Measurements from ENCODE around the gene C17orf67.

C17orf67 gene

DNA sequence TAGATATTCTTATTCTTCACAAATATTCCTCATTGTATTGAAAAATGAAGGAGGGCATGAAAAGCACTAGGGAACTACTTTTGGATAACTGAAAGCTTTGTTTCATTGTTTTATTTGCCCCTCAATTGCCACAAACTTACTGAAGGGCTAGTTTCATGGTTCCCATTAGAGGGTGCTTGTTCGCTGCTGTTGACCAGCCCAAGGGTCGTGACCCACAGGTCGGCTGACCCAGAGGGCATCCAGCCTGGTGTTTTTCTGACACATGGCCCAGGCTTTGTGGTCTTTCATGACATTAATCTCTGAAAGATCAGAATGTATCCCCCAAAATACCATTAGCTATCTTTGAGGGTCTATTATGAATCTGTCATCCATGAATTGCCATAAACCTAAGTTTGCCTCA is 30.3 kb upstream of the C17orf67 start:
- no peak overlapping the region for H3K4me3 ChIP-seq (ENCODE audit: low read depth, low read length)
- peaks cover 11% of the 10 kb centered on the region for H3K36me3 ChIP-seq (ENCODE audit: control insufficient read depth, insufficient read depth, low read length)
- peaks cover 8% of the 10 kb centered on the region; the same call in 1 of the 2 replicates for H3K4me1 ChIP-seq (ENCODE audit: control insufficient read depth, insufficient read depth, low read length)
- H3K27me3 ChIP-seq (ENCODE audit: control insufficient read depth, insufficient read depth, low read length), result no peaks in the 10 kb centered on the region
- no peak overlapping the region for H3K9ac ChIP-seq (ENCODE audit: low read depth, low read length)
- no peaks in the 10 kb centered on the region for H3K9me3 ChIP-seq (ENCODE audit: control insufficient read depth, insufficient read depth, low read length)
- no peak overlapping the region for H3K27ac ChIP-seq (ENCODE audit: low read depth, low read length)

DNA sequence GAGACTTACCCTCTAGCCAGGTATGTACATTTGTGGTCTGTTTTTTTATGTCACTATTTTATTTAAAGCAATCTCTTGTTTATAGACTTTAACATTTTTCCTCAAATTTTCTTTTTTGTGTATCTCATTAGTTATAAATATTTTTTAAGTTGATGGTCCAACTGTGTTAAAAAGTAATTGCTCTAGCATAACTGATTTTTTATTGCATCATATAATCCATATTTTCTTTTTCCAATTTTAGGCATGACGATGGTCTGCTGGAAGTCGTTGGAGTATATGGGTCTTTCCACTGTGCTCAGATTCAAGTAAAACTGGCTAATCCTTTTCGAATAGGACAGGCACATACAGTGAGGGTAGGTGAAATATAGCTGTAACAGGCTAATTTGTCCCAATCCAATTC is 28.2 kb upstream of the C17orf67 start:
- Histone ChIP-seq H3K27ac (ENCODE audit: low read depth, low read length) (no peak overlapping the region), H3K36me3 (ENCODE audit: control insufficient read depth, insufficient read depth, low read length) (peaks cover 18% of the 10 kb centered on the region), H3K9ac (ENCODE audit: low read depth, low read length) (no peak overlapping the region), H3K9me3 (ENCODE audit: control insufficient read depth, insufficient read depth, low read length) (no peaks in the 10 kb centered on the region), H3K4me1 (ENCODE audit: control insufficient read depth, insufficient read depth, low read length) (peaks cover 8% of the 10 kb centered on the region; the same call in 1 of the 2 replicates), H3K4me3 (ENCODE audit: low read depth, low read length) (no peak overlapping the region), H3K27me3 (ENCODE audit: control insufficient read depth, insufficient read depth, low read length) (no peaks in the 10 kb centered on the region)

DNA sequence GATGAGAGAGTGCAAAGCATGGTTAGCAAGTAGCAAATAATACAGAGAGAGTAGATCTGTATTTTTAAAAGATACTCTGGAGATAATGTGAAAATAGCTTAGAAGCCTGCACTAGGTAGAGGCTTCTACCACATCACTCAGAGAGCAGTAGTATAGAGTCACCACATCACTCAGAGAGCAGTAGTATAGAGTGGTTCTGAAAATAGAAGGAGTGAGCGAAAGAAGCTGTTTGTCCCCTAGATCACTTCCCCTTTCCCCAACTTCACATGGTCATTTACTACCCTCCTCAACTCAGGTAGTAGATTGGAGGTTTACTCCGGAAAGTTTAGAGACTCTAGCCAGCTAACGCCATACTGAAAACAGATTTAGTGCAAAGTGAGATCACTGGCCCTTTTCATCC is 17.3 kb upstream of the C17orf67 start:
- Histone ChIP-seq H3K4me1 (ENCODE audit: control insufficient read depth, insufficient read depth, low read length) (no peaks in the 10 kb centered on the region), H3K9me3 (ENCODE audit: control insufficient read depth, insufficient read depth, low read length) (no peaks in the 10 kb centered on the region), H3K4me3 (ENCODE audit: low read depth, low read length) (no peak overlapping the region), H3K36me3 (ENCODE audit: control insufficient read depth, insufficient read depth, low read length) (peaks cover 9% of the 10 kb centered on the region; the same call in 1 of the 2 replicates), H3K27me3 (ENCODE audit: control insufficient read depth, insufficient read depth, low read length) (no peaks in the 10 kb centered on the region), H3K27ac (ENCODE audit: low read depth, low read length) (no peak overlapping the region), H3K9ac (ENCODE audit: low read depth, low read length) (no peak overlapping the region)

DNA sequence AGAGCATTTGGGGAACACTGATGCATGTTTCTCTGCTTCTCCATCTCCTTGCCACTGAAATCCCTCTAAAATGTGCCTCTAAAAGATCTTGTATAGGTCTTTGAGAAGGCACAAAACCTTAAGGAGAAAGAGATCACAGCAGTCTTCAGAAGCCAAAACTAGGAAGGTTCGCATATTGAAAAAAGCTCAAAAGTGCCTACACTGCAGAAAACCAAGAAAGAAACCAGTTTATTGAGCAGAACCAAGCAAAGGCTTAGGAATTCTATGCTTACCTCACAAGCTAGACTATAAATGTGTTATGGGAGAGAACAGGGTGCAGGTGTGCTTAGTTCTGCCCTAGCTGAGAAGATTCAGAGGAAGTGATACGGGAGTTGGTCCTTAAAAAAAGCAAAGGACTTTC is 16.9 kb upstream of the C17orf67 start:
- H3K9ac ChIP-seq (ENCODE audit: low read depth, low read length), result no peak overlapping the region
- no peak overlapping the region for H3K27ac ChIP-seq (ENCODE audit: low read depth, low read length)
- H3K9me3 ChIP-seq (ENCODE audit: control insufficient read depth, insufficient read depth, low read length), result no peaks in the 10 kb centered on the region
- H3K4me3 ChIP-seq (ENCODE audit: low read depth, low read length), result no peak overlapping the region
- no peaks in the 10 kb centered on the region for H3K4me1 ChIP-seq (ENCODE audit: control insufficient read depth, insufficient read depth, low read length)
- peaks cover 9% of the 10 kb centered on the region; the same call in 1 of the 2 replicates for H3K36me3 ChIP-seq (ENCODE audit: control insufficient read depth, insufficient read depth, low read length)
- H3K27me3 ChIP-seq (ENCODE audit: control insufficient read depth, insufficient read depth, low read length), result no peaks in the 10 kb centered on the region

- H3K9ac ChIP-seq (ENCODE audit: low read depth, low read length), result no peak overlapping the region
- no peaks in the 10 kb centered on the region for H3K27me3 ChIP-seq (ENCODE audit: control insufficient read depth, insufficient read depth, low read length)
- H3K4me3 ChIP-seq (ENCODE audit: low read depth, low read length), result no peak overlapping the region
- H3K9me3 ChIP-seq (ENCODE audit: control insufficient read depth, insufficient read depth, low read length), result no peaks in the 10 kb centered on the region
- no peak overlapping the region for H3K27ac ChIP-seq (ENCODE audit: low read depth, low read length)
- H3K4me1 ChIP-seq (ENCODE audit: control insufficient read depth, insufficient read depth, low read length), result no peaks in the 10 kb centered on the region
- peaks cover 9% of the 10 kb centered on the region; the same call in 1 of the 2 replicates for H3K36me3 ChIP-seq (ENCODE audit: control insufficient read depth, insufficient read depth, low read length)
These were observed 15.4 kb upstream of the C17orf67 start for GRCh38 chr17:56849131-56849530.

DNA sequence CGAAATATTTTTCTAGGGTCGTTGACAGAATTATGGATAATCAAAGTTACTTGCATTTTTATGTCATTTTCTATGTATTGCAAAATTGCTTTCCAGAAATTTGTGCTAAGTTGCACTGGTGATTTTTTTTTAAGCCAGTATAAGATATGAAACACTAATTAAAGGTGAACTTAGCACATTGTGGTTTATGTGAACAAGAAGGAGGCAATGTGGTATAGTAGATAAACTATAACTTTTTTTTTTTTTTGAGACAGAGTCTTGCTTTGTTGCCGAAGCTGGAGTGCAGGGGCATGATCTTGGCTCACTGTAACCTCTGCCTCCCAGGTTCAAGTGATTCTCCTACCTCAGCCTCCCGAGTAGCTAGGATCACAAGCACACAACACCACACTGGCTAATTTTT is 13.4 kb upstream of the C17orf67 start:
- Histone ChIP-seq H3K36me3 (ENCODE audit: control insufficient read depth, insufficient read depth, low read length) (peaks cover 9% of the 10 kb centered on the region; the same call in 1 of the 2 replicates), H3K4me1 (ENCODE audit: control insufficient read depth, insufficient read depth, low read length) (no peaks in the 10 kb centered on the region), H3K4me3 (ENCODE audit: low read depth, low read length) (no peak overlapping the region), H3K27me3 (ENCODE audit: control insufficient read depth, insufficient read depth, low read length) (no peaks in the 10 kb centered on the region), H3K27ac (ENCODE audit: low read depth, low read length) (no peak overlapping the region), H3K9me3 (ENCODE audit: control insufficient read depth, insufficient read depth, low read length) (no peaks in the 10 kb centered on the region), H3K9ac (ENCODE audit: low read depth, low read length) (no peak overlapping the region)

- H3K36me3 ChIP-seq (ENCODE audit: control insufficient read depth, insufficient read depth, low read length), result peaks cover 5% of the 10 kb centered on the region; the same call in 1 of the 2 replicates
- H3K27ac ChIP-seq (ENCODE audit: low read depth, low read length), result no peak overlapping the region
- no peak overlapping the region for H3K9ac ChIP-seq (ENCODE audit: low read depth, low read length)
- H3K9me3 ChIP-seq (ENCODE audit: control insufficient read depth, insufficient read depth, low read length), result no peaks in the 10 kb centered on the region
- no peak overlapping the region for H3K4me3 ChIP-seq (ENCODE audit: low read depth, low read length)
- no peaks in the 10 kb centered on the region for H3K27me3 ChIP-seq (ENCODE audit: control insufficient read depth, insufficient read depth, low read length)
- H3K4me1 ChIP-seq (ENCODE audit: control insufficient read depth, insufficient read depth, low read length), result no peaks in the 10 kb centered on the region
These were observed 12.2 kb upstream of the C17orf67 start for GRCh38 chr17:56845934-56846333.

DNA sequence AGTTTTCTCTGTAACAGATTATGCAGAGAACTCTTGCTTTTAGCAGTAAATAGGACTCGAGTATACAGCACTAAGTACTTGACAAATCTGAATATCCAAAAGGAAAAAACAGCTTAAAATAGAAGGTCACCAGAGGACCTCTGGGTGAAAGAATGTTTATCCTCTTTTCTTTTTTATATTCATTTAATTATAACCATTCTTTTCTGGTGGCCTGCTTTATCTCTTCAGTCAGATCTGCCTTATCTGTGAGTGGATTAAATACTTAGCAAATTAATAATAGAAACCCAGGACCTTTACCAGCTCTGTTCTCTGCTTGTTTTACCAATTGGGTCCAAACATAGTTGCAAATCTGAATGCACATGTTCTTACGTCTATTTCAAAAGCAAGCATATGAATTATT is 8.9 kb upstream of the C17orf67 start:
- Histone ChIP-seq H3K9me3 (ENCODE audit: control insufficient read depth, insufficient read depth, low read length) (no peaks in the 10 kb centered on the region), H3K4me3 (ENCODE audit: low read depth, low read length) (no peak overlapping the region), H3K9ac (ENCODE audit: low read depth, low read length) (no peak overlapping the region), H3K36me3 (ENCODE audit: control insufficient read depth, insufficient read depth, low read length) (no peaks in the 10 kb centered on the region), H3K4me1 (ENCODE audit: control insufficient read depth, insufficient read depth, low read length) (0 out of 2 replicates have a peak, but pooled peaks cover 2% of the 10 kb centered on the region), H3K27ac (ENCODE audit: low read depth, low read length) (no peak overlapping the region), H3K27me3 (ENCODE audit: control insufficient read depth, insufficient read depth, low read length) (no peaks in the 10 kb centered on the region)

DNA sequence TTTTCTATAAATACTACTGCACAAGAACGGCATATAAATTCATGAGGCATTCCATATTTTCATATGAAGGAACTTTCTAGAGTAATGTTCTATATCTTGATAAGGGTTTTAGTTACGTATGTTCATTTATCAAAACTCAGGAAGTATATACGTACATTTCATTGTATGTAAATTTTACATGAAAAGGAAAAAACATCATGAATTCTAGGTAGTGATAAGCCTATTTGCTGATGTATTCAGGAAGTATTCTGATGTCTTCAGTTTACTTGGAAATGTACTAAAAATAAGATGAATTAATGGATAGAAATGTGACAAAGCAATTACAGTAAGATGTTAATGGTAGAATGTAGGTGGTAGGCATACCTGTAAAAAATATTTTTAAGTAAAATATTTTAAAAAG is 5.0 kb upstream of the C17orf67 start:
- no peak overlapping the region for H3K9ac ChIP-seq (ENCODE audit: low read depth, low read length)
- no peaks in the 10 kb centered on the region for H3K36me3 ChIP-seq (ENCODE audit: control insufficient read depth, insufficient read depth, low read length)
- H3K27me3 ChIP-seq (ENCODE audit: control insufficient read depth, insufficient read depth, low read length), result peaks cover 20% of the 10 kb centered on the region
- no peak overlapping the region for H3K4me3 ChIP-seq (ENCODE audit: low read depth, low read length)
- no peaks in the 10 kb centered on the region for H3K9me3 ChIP-seq (ENCODE audit: control insufficient read depth, insufficient read depth, low read length)
- no peak overlapping the region for H3K27ac ChIP-seq (ENCODE audit: low read depth, low read length)
- peaks cover 20% of the 10 kb centered on the region for H3K4me1 ChIP-seq (ENCODE audit: control insufficient read depth, insufficient read depth, low read length)

DNA sequence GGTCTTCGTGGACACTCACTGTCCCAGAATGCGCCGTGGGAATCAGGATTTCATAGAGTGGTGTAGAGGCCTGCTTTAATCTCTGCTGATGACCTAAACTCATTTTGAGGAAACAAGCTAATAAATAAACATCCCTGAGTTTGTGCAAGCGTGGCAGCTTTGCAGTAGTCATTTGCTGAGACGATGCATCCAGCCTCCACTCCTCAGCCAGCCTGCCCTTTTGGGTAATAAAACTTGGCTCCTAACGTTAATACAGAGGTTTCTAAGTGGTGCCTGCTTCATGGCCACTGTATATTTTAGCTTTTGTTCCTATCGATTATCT is 1.5 kb upstream of the C17orf67 start:
- no peak overlapping the region for H3K27ac ChIP-seq (ENCODE audit: low read depth, low read length)
- H3K4me3 ChIP-seq (ENCODE audit: low read depth, low read length), result peak overlapping the region; percentile 88
- peaks cover 27% of the 10 kb centered on the region for H3K4me1 ChIP-seq (ENCODE audit: control insufficient read depth, insufficient read depth, low read length)
- H3K27me3 ChIP-seq (ENCODE audit: control insufficient read depth, insufficient read depth, low read length), result peaks cover 39% of the 10 kb centered on the region
- H3K9me3 ChIP-seq (ENCODE audit: control insufficient read depth, insufficient read depth, low read length), result no peaks in the 10 kb centered on the region
- H3K36me3 ChIP-seq (ENCODE audit: control insufficient read depth, insufficient read depth, low read length), result no peaks in the 10 kb centered on the region
- no peak overlapping the region for H3K9ac ChIP-seq (ENCODE audit: low read depth, low read length)

DNA sequence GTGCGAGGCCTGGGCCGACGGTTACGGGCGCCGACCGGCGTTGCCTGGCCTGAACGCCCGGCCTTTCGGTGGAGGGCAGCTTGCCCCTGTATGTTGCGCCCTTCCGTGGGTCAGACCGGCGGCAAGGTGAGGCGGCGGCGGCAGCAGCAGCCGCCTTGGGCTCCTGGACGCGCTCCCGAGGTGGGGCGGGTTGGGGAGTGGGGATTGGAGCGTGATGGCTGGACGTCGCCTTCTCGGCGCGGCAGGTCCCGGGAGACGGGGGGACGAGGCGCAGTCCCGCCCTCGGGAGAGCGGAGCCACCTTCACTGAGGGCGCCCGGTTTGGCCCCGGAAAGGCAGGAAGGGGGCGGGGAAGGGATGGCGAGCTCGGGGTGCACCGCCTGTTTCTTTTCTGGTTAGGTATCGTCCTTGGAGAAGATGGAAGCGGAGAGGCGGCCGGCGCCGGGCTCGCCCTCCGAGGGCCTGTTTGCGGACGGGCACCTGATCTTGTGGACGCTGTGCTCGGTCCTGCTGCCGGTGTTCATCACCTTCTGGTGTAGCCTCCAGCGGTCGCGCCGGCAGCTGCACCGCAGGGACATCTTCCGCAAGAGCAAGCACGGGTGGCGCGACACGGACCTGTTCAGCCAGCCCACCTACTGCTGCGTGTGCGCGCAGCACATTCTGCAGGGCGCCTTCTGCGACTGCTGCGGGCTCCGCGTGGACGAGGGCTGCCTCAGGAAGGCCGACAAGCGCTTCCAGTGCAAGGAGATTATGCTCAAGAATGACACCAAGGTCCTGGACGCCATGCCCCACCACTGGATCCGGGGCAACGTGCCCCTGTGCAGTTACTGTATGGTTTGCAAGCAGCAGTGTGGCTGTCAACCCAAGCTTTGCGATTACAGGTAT is 902 bp upstream of the C17orf67 start:
- Histone ChIP-seq H3K27me3 (ENCODE audit: control insufficient read depth, insufficient read depth, low read length) (peaks cover 39% of the 10 kb centered on the region), H3K9me3 (ENCODE audit: control insufficient read depth, insufficient read depth, low read length) (no peaks in the 10 kb centered on the region), H3K27ac (ENCODE audit: low read depth, low read length) (no peak overlapping the region), H3K9ac (ENCODE audit: low read depth, low read length) (0 out of 2 replicates have a peak overlapping the region, but pooled peaks have one; percentile 33), H3K4me3 (ENCODE audit: low read depth, low read length) (peak overlapping the region; percentile 88), H3K4me1 (ENCODE audit: control insufficient read depth, insufficient read depth, low read length) (peaks cover 27% of the 10 kb centered on the region), H3K36me3 (ENCODE audit: control insufficient read depth, insufficient read depth, low read length) (no peaks in the 10 kb centered on the region)

Data from HUES48 (cell line).